ENCODE measurements around the gene TRPM2. TPM values are rescaled to one million over a fixed set of nuclear protein-coding genes. Genes with fewer than 3 reads are reported as not detected.

The TRPM2 gene
- total RNA-seq, 2 experiments from 2014 or later, result 1.9 to 2.9 TPM

DNA sequence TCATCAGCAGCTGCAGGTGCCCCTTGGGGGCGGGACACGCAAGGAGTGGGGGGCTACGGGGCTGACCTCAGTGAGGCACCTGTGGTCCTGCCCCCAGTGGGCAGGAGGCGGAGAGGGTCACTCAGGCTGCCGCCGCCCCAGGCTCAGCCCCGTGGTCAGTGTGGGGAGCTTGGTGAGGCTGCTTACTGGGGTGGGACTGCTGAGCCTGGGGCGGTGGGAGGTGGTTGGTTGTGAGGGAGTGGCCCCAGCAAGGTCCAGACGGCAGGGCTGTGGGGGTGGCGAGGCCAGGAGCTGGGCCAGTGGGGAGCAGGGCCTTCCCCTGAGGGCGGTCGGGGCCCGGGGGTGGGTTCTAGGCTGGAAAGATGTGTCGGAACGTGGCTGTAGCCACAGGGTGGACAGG is 39.3 kb upstream of the TRPM2 start:
- no peak overlapping the region for H3K4me3 ChIP-seq (ENCODE audit: low read length)
- H3K4me1 ChIP-seq (ENCODE audit: insufficient read depth, low read length), result no peaks in the 10 kb centered on the region
- no peaks in the 10 kb centered on the region for H3K9me3 ChIP-seq (ENCODE audit: control insufficient read depth in 1 of 2, insufficient read depth in 1 of 2, low read length in 2 of 2)
- intact Hi-C loops (cut with DNase I, micrococcal nuclease), result no loop called here
- ATAC-seq (ENCODE audit: poor library complexity) (no peak), DNase-seq (no peak)
- Mint-ChIP-seq H3K36me3 (ENCODE audit: low read depth) (peaks cover 37% of the 10 kb centered on the region), H3K4me1 (ENCODE audit: low read depth) (peaks cover 5% of the 10 kb centered on the region), H3K27ac (no peak overlapping the region), H3K4me3 (no peak overlapping the region), H3K27me3 (no peaks in the 10 kb centered on the region), H3K9me3 (no peaks in the 10 kb centered on the region)
- ChIA-PET POLR2A (no interaction called here), CTCF (no interaction called here)
- peaks cover 83% of the 10 kb centered on the region for H3K36me3 ChIP-seq (ENCODE audit: insufficient read depth, low read length)
- no peak overlapping the region for H3K27ac ChIP-seq (ENCODE audit: low read depth in 1 of 2, low read length in 2 of 2)
- TF ChIP-seq, protein P1, sequence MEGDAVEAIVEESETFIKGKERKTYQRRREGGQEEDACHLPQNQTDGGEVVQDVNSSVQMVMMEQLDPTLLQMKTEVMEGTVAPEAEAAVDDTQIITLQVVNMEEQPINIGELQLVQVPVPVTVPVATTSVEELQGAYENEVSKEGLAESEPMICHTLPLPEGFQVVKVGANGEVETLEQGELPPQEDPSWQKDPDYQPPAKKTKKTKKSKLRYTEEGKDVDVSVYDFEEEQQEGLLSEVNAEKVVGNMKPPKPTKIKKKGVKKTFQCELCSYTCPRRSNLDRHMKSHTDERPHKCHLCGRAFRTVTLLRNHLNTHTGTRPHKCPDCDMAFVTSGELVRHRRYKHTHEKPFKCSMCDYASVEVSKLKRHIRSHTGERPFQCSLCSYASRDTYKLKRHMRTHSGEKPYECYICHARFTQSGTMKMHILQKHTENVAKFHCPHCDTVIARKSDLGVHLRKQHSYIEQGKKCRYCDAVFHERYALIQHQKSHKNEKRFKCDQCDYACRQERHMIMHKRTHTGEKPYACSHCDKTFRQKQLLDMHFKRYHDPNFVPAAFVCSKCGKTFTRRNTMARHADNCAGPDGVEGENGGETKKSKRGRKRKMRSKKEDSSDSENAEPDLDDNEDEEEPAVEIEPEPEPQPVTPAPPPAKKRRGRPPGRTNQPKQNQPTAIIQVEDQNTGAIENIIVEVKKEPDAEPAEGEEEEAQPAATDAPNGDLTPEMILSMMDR (IDR thresholded peaks at IDR 0.05), result no peak
- H3K27me3 ChIP-seq (ENCODE audit: control insufficient read depth in 1 of 2, insufficient read depth in 2 of 2, low read length in 2 of 2), result no peaks in the 10 kb centered on the region

DNA sequence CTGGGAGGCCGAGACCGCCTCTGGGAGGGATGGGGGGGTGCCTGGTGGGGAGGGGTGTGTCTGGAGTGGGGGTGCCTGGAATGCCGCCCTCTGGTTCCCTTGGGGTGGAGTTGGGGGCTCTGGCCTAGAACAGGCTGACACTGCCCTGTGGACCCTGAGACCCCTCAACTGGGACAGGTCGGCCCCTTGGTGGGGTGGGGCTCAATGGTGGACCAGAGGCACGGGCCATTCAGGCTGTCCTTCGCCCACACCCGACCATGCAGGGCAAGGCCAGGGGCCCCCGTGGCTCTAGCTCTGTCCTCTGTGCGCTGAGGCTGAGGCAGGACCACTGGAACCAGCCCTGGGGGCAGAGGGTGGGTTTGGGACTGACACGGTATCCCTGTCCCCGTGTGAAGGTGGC is 38.9 kb upstream of the TRPM2 start:
- ATAC-seq (ENCODE audit: poor library complexity), result no peak

DNA sequence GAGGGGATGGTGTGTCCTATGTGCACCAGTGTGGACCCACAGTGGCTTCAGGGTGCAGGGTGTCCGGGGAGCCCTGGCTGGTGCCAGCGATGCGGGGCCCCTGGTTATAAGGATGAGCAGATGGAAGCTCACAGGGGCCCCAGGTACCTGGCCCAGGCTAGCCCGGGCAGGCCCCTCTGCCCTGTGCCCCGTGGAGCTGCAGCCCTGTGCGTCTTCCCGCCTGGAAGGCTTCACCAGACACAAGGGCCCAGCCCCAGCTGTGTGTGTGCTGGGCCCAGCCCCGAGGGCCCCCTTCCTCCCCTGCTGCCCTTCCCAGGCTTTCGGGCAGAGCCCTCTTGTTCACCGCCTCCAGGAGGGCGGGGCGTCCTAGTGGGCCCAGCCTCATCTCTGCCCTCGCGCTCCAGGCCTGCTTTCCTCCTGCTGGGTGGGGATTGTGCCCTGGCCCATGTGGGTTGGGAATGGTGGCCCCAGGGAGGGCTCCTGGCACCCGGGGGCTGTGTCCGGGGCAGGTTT is 37.7 kb upstream of the TRPM2 start:
- ChIA-PET CTCF (no interaction called here), POLR2A (interaction anchor here (1.0 kb wide), 1 partner anchor 23 kb away, joined by 3 read pairs; the partner anchor contains the start of gene CFAP410)
- H3K4me3 ChIP-seq (ENCODE audit: low read length), result no peak overlapping the region
- H3K27me3 ChIP-seq (ENCODE audit: control insufficient read depth in 1 of 2, insufficient read depth in 2 of 2, low read length in 2 of 2), result no peaks in the 10 kb centered on the region
- Mint-ChIP-seq H3K36me3 (ENCODE audit: low read depth) (peaks cover 41% of the 10 kb centered on the region), H3K9me3 (no peaks in the 10 kb centered on the region), H3K27me3 (no peaks in the 10 kb centered on the region), H3K4me3 (no peak overlapping the region), H3K27ac (no peak overlapping the region), H3K4me1 (ENCODE audit: low read depth) (peaks cover 5% of the 10 kb centered on the region)
- H3K9me3 ChIP-seq (ENCODE audit: control insufficient read depth in 1 of 2, insufficient read depth in 1 of 2, low read length in 2 of 2), result no peaks in the 10 kb centered on the region
- no peak for ATAC-seq (ENCODE audit: poor library complexity)
- DNase-seq, result no peak
- TF ChIP-seq, protein P1 (IDR thresholded peaks at IDR 0.05), result no peak
- H3K4me1 ChIP-seq (ENCODE audit: insufficient read depth, low read length), result no peaks in the 10 kb centered on the region
- no peak overlapping the region for H3K27ac ChIP-seq (ENCODE audit: low read depth in 1 of 2, low read length in 2 of 2)
- peaks cover 80% of the 10 kb centered on the region for H3K36me3 ChIP-seq (ENCODE audit: insufficient read depth, low read length)
- intact Hi-C loops (cut with DNase I, micrococcal nuclease), result no loop called here

More for the DNA sequence above, 38.9 kb upstream of the TRPM2 start:
- no peak for DNase-seq
- no peaks in the 10 kb centered on the region for H3K4me1 ChIP-seq (ENCODE audit: insufficient read depth, low read length)
- no peaks in the 10 kb centered on the region for H3K27me3 ChIP-seq (ENCODE audit: control insufficient read depth in 1 of 2, insufficient read depth in 2 of 2, low read length in 2 of 2)
- intact Hi-C loops (cut with DNase I, micrococcal nuclease), result no loop called here
- TF ChIP-seq, protein P1 (IDR thresholded peaks at IDR 0.05), result no peak
- H3K27me3 Mint-ChIP-seq, result no peaks in the 10 kb centered on the region
- CTCF ChIA-PET, result no interaction called here
- H3K9me3 ChIP-seq (ENCODE audit: control insufficient read depth in 1 of 2, insufficient read depth in 1 of 2, low read length in 2 of 2), result no peaks in the 10 kb centered on the region
- no peak overlapping the region for H3K4me3 Mint-ChIP-seq
- H3K4me3 ChIP-seq (ENCODE audit: low read length), result no peak overlapping the region
- POLR2A ChIA-PET, result interaction anchor here (1.0 kb wide), 1 partner anchor 24 kb away, joined by 3 read pairs; the partner anchor contains the start of gene CFAP410
- peaks cover 5% of the 10 kb centered on the region for H3K4me1 Mint-ChIP-seq (ENCODE audit: low read depth)
- peaks cover 85% of the 10 kb centered on the region for H3K36me3 ChIP-seq (ENCODE audit: insufficient read depth, low read length)
- H3K9me3 Mint-ChIP-seq, result no peaks in the 10 kb centered on the region
- peaks cover 36% of the 10 kb centered on the region for H3K36me3 Mint-ChIP-seq (ENCODE audit: low read depth)
- H3K27ac ChIP-seq (ENCODE audit: low read depth in 1 of 2, low read length in 2 of 2), result no peak overlapping the region
- no peak overlapping the region for H3K27ac Mint-ChIP-seq
